ENCODE data around the gene MAP4K5. TPM values are rescaled to one million over a fixed set of nuclear protein-coding genes. Genes with fewer than 3 reads are reported as not detected.

The MAP4K5 gene
- total RNA-seq, 1 donor from 2014 or later = 26.4 TPM

Other genes with a start within 250 kb of the MAP4K5 start
- gene L2HGDH, start 220.3 kb downstream of the MAP4K5 start, total RNA-seq = 14.7 and 16.2 TPM in 2 replicates
- gene DMAC2L, start 220.2 kb downstream of the MAP4K5 start, total RNA-seq = 14.4 and 17.9 TPM in 2 replicates
- 2.4 and 2.5 TPM in 2 replicates for gene CDKL1, start 135.7 kb downstream of the MAP4K5 start, total RNA-seq
- gene ATL1, start 27.6 kb upstream of the MAP4K5 start, total RNA-seq = 0.83 and 1.2 TPM in 2 replicates
- gene SAV1, start 135.7 kb upstream of the MAP4K5 start, total RNA-seq = 10.3 and 12.3 TPM in 2 replicates